Measurements from ENCODE around the gene ZFP3. TPM values are rescaled to one million over a fixed set of nuclear protein-coding genes. Genes with fewer than 3 reads are reported as not detected.
"Not testable (repeated sequence)": the region's sequence is repeated elsewhere in the genome, so short reads cannot be mapped to it uniquely, and the experiment has no call there.

The ZFP3 gene
- total and polyA plus RNA-seq, 8 donors = 1.7 to 15.2 (median 4.6) TPM

- H3K9me3 ChIP-seq = no peaks in the 10 kb centered on the region
- H3K4me1 ChIP-seq = no peaks in the 10 kb centered on the region
- intact Hi-C loops (cut with DNase I; ENCODE audit: low total_unique reads) = no loop called here
- H3K4me3 ChIP-seq = no peak overlapping the region
- no peaks in the 10 kb centered on the region for H3K36me3 ChIP-seq
- DNase-seq = no peak
- no peak overlapping the region for H3K27ac ChIP-seq
- WGBS, 5 donors = 87 to 91% (median 90%) methylated on average over 4 to 5 of the region's 5 CpGs; no CpG with 5 or more reads in 1 of the 5 donors
- TF ChIP-seq POLR2A (IDR thresholded peaks at IDR 0.05) (no peak), POLR2AphosphoS5 (IDR thresholded peaks at IDR 0.05) (no peak), EP300 (IDR thresholded peaks at IDR 0.05) (no peak), CTCF (IDR thresholded peaks at IDR 0.05) (no peak)
- no peaks in the 10 kb centered on the region for H3K27me3 ChIP-seq
These were observed 61.1 kb downstream of the ZFP3 start for GRCh38 chr17:5139458-5139732.

GRCh38 chr17:5142877-5143276, 64.6 kb downstream of the ZFP3 start:
- H3K27ac ChIP-seq; DNase-seq; H3K4me3 ChIP-seq; H3K9me3 ChIP-seq; H3K27me3 ChIP-seq; H3K36me3 ChIP-seq; intact Hi-C loops (cut with DNase I; ENCODE audit: low total_unique reads); H3K4me1 ChIP-seq: not testable (repeated sequence)
- WGBS, 5 donors = 83 to 90% (median 87%) methylated on average over 5 to 15 of the region's 18 CpGs

Small RNAs within 50 kb of the gene (small RNA-seq; reads per million reads assigned to genes)
- gene AC012146.4 = 0 reads per million in 4 donors

Other genes starting within 250 kb of the ZFP3 start
- 100 to 1,000 TPM in 1 of 5 donors, 10 to 100 TPM in 4; 40.9 to 230 (median 49.6) TPM for gene MINK1, start 245.1 kb upstream of the ZFP3 start, total RNA-seq
- 10 to 100 TPM; 24.6 to 57.1 (median 29.8) TPM for gene MINK1, start 245.1 kb upstream of the ZFP3 start, polyA plus RNA-seq
- gene C17orf107, start 178.9 kb upstream of the ZFP3 start, total RNA-seq = 1 to 10 TPM in 4 of 5 donors, not detected in 1; 1.4 to 6.6 (median 2.9) TPM
- gene C17orf107, start 178.9 kb upstream of the ZFP3 start, polyA plus RNA-seq = 1 to 10 TPM in 2 of 3 donors, under 1 TPM in 1; 0.75 to 3.2 (median 2.4) TPM
- gene CHRNE, start 175.4 kb upstream of the ZFP3 start, total RNA-seq = 1 to 10 TPM in 1 of 5 donors, under 1 TPM in 1, not detected in 3; 0.45 to 2.0 TPM
- gene CHRNE, start 175.4 kb upstream of the ZFP3 start, polyA plus RNA-seq = 1 to 10 TPM in 1 of 3 donors, under 1 TPM in 2; 0.43 to 1.2 (median 0.93) TPM
- not detected for gene GP1BA, start 146.2 kb upstream of the ZFP3 start, total RNA-seq
- gene GP1BA, start 146.2 kb upstream of the ZFP3 start, polyA plus RNA-seq = under 1 TPM in 1 of 3 donors, not detected in 2; 0.05 TPM
- gene SLC25A11, start 138.4 kb upstream of the ZFP3 start, total RNA-seq = 10 to 100 TPM; 25.2 to 73.5 (median 43.2) TPM
- 10 to 100 TPM; 29.1 to 45.6 (median 40.9) TPM for gene SLC25A11, start 138.4 kb upstream of the ZFP3 start, polyA plus RNA-seq
- 10 to 100 TPM in 4 of 5 donors, 1 to 10 TPM in 1; 8.8 to 57.1 (median 33.9) TPM for gene RNF167, start 138.2 kb upstream of the ZFP3 start, total RNA-seq
- 100 to 1,000 TPM in 2 of 3 donors, 10 to 100 TPM in 1; 73.3 to 134 (median 112) TPM for gene RNF167, start 138.2 kb upstream of the ZFP3 start, polyA plus RNA-seq
- gene PFN1, start 129.9 kb upstream of the ZFP3 start, total RNA-seq = 100 to 1,000 TPM; 218 to 690 (median 514) TPM
- gene PFN1, start 129.9 kb upstream of the ZFP3 start, polyA plus RNA-seq = 100 to 1,000 TPM; 587 to 789 (median 610) TPM
- gene ENO3, start 127.3 kb upstream of the ZFP3 start, total RNA-seq = 10 to 100 TPM in 1 of 5 donors, 1 to 10 TPM in 3, not detected in 1; 1.8 to 12.1 (median 5.8) TPM
- gene ENO3, start 127.3 kb upstream of the ZFP3 start, polyA plus RNA-seq = 10 to 100 TPM in 1 of 3 donors, 1 to 10 TPM in 2; 6.6 to 11.3 (median 10.0) TPM
- gene SPAG7, start 110.7 kb upstream of the ZFP3 start, total RNA-seq = 100 to 1,000 TPM in 1 of 5 donors, 10 to 100 TPM in 4; 17.5 to 133 (median 51.8) TPM
- gene SPAG7, start 110.7 kb upstream of the ZFP3 start, polyA plus RNA-seq = 10 to 100 TPM; 76.4 to 85.8 (median 78.5) TPM
- 100 to 1,000 TPM in 2 of 5 donors, 10 to 100 TPM in 2, 1 to 10 TPM in 1; 8.1 to 202 (median 82.1) TPM for gene CAMTA2, start 90.8 kb upstream of the ZFP3 start, total RNA-seq
- 10 to 100 TPM; 28.0 to 52.7 (median 41.4) TPM for gene CAMTA2, start 90.8 kb upstream of the ZFP3 start, polyA plus RNA-seq
- 1 to 10 TPM in 2 of 5 donors, not detected in 3; 1.3 to 6.1 TPM for gene INCA1, start 80.9 kb upstream of the ZFP3 start, total RNA-seq
- gene INCA1, start 80.9 kb upstream of the ZFP3 start, polyA plus RNA-seq = 1 to 10 TPM; 1.4 to 2.7 (median 1.6) TPM
- gene KIF1C, start 80.5 kb upstream of the ZFP3 start, total RNA-seq = 100 to 1,000 TPM in 2 of 5 donors, 10 to 100 TPM in 3; 47.5 to 334 (median 94.8) TPM
- 100 to 1,000 TPM in 1 of 3 donors, 10 to 100 TPM in 2; 33.4 to 130 (median 70.3) TPM for gene KIF1C, start 80.5 kb upstream of the ZFP3 start, polyA plus RNA-seq
- not detected for gene SLC52A1, start 43.0 kb upstream of the ZFP3 start, total RNA-seq
- 1 to 10 TPM in 1 of 3 donors, not detected in 2; 1.0 TPM for gene SLC52A1, start 43.0 kb upstream of the ZFP3 start, polyA plus RNA-seq
- gene ZNF232, start 33.4 kb downstream of the ZFP3 start, total RNA-seq = 1 to 10 TPM in 4 of 5 donors, under 1 TPM in 1; 0.58 to 8.0 (median 7.5) TPM
- 10 to 100 TPM in 1 of 3 donors, 1 to 10 TPM in 2; 6.9 to 11.8 (median 7.0) TPM for gene ZNF232, start 33.4 kb downstream of the ZFP3 start, polyA plus RNA-seq
- gene USP6, start 37.6 kb downstream of the ZFP3 start, total RNA-seq = under 1 TPM in 2 of 5 donors, not detected in 3; 0.18 to 0.45 TPM
- gene USP6, start 37.6 kb downstream of the ZFP3 start, polyA plus RNA-seq = under 1 TPM in 1 of 3 donors, not detected in 2; 0.05 TPM
- 10 to 100 TPM in 2 of 5 donors, 1 to 10 TPM in 3; 5.8 to 73.5 (median 10.0) TPM for gene ZNF594, start 113.4 kb downstream of the ZFP3 start, total RNA-seq
- 1 to 10 TPM in 1 of 3 donors, under 1 TPM in 1, not detected in 1; 0.56 to 1.1 TPM for gene ZNF594, start 113.4 kb downstream of the ZFP3 start, polyA plus RNA-seq
- gene SCIMP, start 156.4 kb downstream of the ZFP3 start, total RNA-seq = 1 to 10 TPM in 1 of 5 donors, under 1 TPM in 1, not detected in 3; 0.72 to 1.1 TPM
- gene SCIMP, start 156.4 kb downstream of the ZFP3 start, polyA plus RNA-seq = 1 to 10 TPM in 1 of 3 donors, under 1 TPM in 1, not detected in 1; 0.62 to 2.1 TPM
- gene RABEP1, start 203.8 kb downstream of the ZFP3 start, total RNA-seq = 10 to 100 TPM; 14.0 to 89.7 (median 44.9) TPM
- 10 to 100 TPM; 12.1 to 15.5 (median 15.3) TPM for gene RABEP1, start 203.8 kb downstream of the ZFP3 start, polyA plus RNA-seq

All from stomach (tissue), 9 donors.